ENCODE measurements around the gene KNTC1.
A peak's percentile ranks its signal among the peaks of the same experiment; 100 is the strongest.
"Not testable (repeated sequence)": the region's sequence is repeated elsewhere in the genome, so short reads cannot be mapped to it uniquely, and the experiment has no call there.

The KNTC1 gene

DNA sequence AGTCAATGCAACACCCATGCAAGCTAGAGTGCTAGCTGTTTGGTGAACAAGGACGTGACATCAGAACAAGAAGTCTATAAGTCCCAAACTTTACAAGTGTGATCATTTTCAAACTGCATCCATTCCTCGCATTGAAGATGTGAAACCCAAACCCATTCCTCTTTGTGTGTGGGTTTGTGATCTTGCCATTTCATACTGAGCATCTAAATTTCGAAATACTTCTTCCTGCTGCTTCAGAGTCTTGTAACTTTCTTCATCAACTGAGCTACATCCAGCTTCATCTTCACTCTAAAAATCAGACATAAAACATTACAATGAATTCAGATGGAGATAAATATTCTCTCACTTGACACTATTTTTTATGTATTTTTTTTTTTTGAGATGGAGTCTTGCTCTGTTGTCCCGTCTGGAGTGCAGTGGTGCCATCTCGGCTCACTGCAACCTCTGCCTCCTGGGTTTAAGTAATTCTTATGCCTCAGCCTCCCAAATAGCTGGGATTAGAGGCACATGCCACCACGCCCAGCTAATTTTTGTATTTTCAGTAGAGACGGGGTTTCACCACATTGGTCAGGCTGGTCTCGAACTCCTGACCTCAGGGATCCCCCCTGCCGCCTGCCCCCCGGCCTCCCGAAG, 21.5 kb upstream of the KNTC1 start:
- no peak for DNase-seq (ENCODE audit: low read depth in 2 of 2)

DNA sequence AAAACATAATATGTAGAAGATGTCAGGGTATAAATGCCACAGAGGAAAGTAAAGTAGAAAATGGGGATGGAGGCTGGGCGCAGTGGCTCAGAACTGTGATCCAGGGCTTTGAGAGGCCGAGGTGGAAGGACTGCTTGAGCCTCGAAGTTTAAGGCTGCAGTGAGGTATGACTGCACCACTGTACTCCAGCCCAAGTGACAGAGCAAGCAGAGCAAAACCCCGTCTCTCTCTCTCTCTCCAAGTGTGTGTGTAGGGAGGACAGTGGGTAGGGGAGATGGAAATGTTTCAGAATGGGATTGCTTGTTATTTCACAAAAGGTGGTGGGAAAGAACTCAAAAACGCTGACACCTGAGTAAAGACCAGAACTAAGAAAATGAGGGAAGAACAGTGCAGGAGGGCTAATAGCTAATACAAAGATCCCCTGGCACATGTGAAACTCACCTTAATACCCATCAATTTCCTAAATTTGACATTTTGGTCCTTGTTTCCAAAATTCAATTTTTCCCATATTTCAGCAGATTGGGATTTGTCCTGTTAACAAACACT, 20.6 kb upstream of the KNTC1 start:
- DNase-seq (ENCODE audit: low read depth in 2 of 2): no peak

DNA sequence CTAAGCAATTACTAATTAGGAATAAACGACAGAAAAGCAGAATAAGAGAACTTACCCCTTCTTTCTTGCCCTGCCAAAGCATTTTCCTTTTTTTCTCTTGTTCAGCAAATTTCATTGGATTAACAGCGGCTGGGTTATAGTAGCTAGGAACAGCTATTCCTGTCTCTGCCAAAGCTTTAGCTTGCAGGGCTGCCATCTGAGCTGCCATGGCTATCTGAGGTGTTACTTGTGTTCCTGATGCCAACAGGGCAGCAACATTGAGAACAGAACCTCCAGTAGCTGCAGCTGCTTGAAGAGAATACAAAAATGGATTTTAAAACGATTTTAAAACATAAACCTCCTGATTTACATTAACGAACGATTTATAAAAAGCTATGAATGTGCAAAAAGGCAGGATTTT, 18.9 kb upstream of the KNTC1 start:
- no peak for DNase-seq (ENCODE audit: low read depth in 2 of 2)

DNA sequence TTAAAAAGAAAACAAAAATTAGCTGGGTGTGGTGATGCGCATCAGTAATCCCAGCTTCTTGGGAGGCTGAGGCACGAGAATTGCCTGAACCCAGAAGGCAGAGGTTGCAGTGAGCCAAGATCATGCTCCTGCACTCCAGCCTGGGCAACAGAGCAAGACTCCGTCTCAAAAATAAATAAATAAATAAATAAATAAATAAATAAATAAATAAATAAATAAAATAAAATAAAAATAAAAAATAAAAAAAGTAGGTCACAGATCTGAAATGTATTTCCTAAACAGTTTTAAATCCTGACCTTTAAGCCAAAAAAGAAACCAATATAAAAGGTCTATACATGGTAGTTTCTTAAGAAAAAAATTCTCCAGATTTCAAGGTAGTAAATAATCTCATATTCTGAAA, 14.0 kb upstream of the KNTC1 start:
- DNase-seq (ENCODE audit: low read depth in 2 of 2): not testable (repeated sequence)

DNA sequence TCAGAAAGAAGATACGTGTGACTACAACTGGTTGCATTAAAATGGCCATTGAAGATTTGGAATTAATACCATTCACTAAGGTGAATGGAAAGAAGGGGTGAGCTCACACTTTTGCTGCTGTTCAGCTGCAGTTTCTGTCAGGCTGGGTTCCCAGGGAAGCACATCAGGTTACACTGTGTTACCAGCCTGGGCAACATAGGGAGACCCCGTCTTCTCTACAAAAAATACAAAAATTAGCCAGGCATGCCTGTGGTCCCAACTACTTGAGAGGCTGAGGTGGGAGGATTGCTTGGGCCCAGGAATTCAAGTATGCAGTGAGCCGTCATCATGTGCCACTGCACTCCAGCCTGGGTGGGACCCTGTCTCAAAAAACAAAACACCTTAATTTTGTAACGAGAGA, 13.4 kb upstream of the KNTC1 start:
- DNase-seq (ENCODE audit: low read depth in 2 of 2): no peak

DNA sequence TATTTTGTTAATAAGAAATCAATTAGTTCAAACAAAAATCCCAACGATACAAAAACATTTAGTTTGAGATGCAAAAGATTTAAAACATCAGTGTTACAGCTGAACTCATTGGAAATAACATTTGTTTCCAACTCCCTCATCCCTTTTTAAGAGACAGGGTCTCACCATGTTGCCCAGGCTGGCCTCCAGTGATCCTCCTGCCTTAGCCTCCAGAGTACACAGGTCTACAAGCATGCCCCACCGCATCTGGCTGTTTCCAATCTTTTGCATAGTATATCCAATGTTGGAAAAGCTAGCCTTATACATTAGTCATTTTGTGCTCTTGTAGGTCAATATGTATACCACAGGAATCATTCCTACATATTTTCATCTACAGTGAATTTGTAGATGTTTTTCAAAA, 11.8 kb upstream of the KNTC1 start:
- DNase-seq (ENCODE audit: low read depth in 2 of 2): no peak

DNA sequence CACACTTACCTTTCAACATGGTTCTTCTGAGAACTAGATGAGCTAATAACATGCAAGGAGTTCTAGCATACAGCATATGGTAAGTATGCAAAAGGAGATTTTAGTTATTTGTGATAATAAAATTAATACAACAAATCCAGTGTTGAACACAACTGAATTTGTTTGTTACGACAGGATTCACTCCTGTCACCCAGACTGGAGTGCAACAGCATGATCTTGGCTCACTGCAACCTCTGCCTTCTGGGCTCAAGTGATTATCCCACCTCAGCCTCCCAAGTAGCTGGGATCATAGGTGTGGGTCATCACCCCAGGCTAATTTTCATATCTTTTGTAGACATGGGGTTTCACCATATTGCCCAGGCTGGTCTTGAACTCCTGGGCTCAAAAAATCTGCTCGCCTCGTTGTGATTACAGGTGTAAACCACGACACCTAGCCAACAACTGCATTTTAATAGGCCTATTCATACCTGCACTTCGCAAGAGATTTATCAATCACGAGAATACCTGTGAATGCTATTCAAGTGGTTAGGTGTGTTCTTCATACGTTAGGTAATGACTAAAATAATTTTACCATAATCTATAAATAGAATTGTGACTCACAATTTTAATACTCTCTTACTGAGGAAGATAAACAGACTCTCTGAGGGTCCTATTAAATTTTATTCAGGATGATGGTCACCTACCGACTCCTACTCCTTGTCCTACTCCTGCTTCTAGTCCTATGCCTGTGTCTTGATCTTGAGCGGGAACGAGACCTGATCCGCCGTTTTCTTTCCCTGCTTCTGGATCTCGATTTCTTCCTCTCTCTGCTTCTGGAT, 10.3 kb upstream of the KNTC1 start:
- DNase-seq (ENCODE audit: low read depth in 2 of 2): no peak

DNA sequence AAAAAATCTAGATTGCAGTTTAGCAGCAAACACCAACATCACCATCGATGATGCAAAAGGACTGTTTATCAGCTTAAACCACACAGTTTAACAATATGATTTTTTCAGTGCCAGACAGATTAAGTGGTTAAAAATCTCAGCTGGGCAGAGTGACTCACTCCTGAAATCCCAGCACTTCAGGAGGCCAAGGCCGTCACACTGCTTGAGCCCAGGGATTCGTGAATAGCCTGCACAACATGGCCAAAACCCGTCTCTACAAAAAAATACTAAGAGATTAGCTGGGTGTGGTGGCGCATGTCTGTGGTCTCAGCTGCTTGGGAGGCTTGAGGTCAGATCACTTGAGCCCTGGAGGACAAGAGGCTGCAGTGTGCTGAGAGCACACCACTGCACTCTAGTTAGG, 9.2 kb upstream of the KNTC1 start:
- no peak for DNase-seq (ENCODE audit: low read depth in 2 of 2)

DNA sequence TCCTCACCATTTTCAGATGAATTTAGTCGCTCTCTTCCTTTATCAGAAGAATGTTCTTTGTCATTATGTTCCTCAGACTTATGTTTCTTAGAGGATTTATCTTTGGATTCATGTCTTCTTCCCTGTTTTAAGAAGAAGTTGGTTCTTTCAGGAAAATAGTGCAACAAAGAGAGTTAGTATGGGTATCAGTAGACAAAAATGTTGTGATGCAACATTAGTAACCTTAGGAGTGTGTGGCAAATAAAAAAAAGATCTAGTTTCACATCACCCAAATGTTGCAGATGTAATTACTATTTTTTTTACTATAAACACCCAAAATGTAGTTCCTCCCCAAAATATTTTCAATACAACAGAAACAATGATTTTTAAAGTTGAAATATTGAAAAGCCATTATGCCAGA, 8.1 kb upstream of the KNTC1 start:
- no peak for DNase-seq (ENCODE audit: low read depth in 2 of 2)

DNA sequence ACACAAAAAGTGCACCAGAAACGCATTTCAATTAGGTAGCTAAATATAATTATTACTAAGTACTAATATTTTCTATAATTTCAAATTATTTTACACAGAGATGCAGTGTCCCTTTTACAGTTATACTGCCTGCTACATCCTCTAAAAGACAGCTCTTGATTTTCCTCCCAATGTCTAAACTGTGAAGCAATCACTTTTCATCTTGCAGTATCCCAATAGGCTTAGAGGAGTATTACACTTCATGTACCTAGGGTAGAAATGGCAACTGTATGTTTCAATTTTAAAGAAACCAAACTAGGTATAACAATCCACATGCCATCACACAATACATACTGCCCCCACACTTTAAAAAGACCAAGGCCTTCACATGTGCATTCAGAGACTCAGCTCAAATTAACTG, 7.6 kb upstream of the KNTC1 start:
- no peak for DNase-seq (ENCODE audit: low read depth in 2 of 2)

DNA sequence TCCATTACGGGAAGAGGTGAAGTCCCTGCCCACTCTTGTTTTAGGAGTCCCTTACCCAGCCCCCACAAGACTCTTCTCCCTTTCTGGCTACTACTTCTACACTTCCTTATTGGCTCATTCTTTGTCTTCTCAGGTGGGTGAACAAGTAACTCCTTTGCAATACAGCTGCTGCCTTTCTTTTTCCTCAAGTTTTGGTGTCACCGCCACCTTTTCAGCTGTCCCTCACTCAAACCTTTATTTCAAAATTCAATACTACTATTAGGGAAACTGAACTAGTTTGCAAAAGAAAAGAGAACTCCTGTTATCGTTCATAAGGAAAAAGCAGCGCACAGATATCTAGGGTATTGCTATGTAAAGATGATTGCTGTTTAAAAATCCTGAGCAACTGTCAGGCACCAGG, 6.4 kb upstream of the KNTC1 start:
- DNase-seq (ENCODE audit: low read depth in 2 of 2): no peak

DNA sequence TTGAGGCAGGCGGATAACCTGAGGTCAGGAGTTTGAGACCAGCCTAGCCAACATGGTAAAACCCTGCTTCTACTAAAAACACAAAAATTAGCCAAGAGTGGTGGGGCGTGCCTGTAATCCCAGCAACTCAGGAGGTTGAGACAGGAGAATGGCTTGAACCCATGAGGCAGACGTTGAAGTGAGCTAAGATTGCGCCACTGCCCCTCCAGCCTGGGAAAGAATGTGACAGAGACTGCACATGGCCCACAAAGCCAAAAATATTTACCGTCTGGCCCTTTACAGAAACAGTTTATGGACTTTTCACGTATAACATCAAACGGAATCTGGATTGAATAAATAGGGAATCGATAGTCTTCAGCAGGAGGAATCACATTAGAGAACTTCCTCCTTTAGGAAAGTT, 3.8 kb upstream of the KNTC1 start:
- no peak for DNase-seq (ENCODE audit: low read depth in 2 of 2)

DNA sequence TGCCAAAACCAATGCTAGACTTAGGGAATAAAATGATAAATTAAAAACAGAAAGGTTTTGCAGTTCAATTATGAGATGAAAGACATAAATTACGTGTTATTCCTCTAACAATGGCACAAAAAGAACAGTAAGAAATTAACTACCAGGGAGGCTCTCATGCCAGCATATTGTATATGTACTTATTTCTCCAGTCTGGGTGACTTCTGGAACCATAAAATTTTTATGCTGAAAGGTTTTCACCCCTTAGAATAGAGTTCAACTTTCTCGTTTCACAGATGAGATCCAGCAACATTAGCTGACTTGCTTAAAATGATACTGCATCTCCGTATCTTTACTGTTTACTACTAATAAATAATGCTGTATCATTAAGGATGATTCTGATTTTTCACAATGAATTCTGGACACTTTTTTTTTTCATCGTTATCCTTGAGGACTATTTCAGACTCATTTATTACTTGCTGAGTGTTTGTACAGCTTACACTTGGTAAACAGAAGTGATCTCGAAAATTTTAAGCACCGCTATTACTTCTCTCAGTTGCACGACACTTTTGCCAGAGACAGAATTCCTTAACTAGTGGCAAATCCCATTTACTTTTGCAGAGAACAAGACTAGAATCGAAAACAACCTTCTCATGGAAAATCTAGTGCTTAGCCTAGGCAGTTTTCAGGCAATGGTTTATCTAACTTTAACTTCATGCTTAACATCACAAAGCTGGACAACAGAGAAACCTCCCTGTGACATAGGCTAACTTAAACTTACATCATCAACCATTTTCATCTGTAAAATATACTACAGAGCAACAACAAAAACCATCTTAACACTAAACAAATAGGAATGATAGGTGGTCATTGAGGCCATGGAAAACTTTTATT, 3.0 kb upstream of the KNTC1 start:
- DNase-seq (ENCODE audit: low read depth in 2 of 2): no peak

DNA sequence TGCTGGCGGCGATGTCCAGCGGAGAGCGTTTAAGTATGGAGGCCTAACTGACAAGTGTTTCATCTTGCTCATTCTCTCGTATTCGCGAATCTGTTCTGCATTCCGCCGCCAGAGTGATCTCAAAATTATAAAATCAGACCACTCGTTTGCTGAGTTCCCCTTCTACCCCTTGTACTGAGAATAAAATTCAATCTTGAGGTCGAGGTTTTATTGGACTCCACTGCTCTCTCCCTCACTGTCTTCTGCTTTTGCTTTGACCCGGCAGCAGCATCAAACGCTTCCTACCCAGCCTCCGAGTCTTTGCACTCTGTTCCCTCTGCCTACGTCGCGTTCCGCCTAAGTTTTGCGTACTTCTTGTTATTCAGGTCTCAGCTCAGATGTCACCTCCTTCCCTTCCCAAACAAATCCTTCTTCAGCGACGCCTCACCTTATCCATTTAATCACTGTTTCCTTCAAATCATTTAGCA, 462 bp downstream of the KNTC1 start:
- DNase-seq (ENCODE audit: low read depth in 2 of 2): peak in 1 of 2 donors; percentile 13

DNA sequence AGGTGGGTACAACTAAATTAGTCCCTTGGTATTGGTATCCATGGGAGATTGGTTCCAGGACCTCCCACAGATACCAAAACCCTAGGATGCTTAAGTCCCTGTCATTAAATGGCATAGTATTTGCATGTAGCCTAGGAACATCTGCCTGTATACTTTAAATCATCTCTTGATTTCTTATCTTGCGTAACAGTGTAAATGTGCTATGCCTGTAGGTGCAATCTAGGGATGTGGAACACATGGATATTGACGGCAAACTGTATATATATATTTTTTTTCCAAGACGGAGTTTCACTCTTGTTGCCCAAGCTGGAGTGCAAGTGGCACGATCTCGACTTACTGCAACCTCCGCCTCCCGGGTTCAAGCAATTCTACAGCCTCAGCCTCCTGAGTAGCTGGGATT, 1.5 kb downstream of the KNTC1 start:
- DNase-seq (ENCODE audit: low read depth in 2 of 2): no peak

DNA sequence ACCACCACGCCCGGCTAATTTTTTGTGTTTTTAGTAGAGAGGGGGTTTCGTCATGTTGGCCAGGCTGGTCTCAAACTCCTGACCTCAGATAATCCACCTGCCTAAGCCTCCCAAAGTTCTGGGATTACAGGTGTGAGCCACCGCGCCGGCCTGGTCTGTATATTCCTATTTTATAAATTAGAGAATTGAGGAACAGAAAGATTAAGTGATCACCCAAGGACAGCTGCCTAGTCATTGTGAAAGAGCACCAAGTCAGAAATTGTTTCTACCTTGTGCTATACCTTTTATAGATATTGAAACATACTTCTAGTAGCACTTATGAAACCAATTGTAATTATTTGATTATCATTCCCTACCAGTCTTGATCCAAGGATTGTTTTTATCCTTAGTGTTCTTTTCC, 1.9 kb downstream of the KNTC1 start:
- no peak for DNase-seq (ENCODE audit: low read depth in 2 of 2)

DNA sequence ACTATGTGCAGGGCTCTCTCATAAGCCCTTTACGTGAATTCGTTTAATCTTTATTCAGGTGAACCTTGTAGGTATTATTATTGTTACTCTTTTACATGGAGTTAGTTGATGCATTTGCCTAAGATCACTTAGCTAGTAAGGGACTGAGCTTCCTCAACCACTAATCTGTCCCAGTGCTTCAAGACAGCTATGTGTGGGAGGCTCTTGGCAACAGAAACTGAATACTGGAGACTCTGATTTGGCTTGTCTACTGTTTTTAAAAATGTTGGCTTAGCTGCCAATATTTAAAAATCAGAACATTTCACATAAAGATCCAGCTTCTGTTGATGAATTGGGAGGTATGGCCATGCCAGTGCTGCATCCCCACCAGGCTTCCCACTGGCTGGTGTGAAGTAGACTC, 6.8 kb downstream of the KNTC1 start:
- no peak for DNase-seq (ENCODE audit: low read depth in 2 of 2)

DNA sequence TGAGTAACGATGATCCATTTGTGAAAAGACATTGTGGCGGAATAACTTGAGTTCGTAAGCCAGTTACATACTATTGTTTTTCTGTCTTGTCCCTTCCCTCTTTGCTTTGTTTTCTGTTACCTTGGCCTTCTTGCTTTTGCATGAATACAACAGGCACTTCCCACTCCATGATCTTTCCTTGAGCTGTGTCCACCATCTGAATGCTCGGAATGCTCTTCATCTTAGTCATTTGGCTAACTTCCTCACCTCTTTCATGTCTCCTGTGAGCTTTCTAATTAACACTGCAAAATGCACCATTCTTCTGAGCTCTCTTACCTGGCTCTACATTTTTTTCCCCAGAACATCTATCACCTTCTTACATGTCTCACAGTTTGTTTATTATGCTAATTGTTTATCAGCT, 10.0 kb downstream of the KNTC1 start:
- no peak for DNase-seq (ENCODE audit: low read depth in 2 of 2)

DNA sequence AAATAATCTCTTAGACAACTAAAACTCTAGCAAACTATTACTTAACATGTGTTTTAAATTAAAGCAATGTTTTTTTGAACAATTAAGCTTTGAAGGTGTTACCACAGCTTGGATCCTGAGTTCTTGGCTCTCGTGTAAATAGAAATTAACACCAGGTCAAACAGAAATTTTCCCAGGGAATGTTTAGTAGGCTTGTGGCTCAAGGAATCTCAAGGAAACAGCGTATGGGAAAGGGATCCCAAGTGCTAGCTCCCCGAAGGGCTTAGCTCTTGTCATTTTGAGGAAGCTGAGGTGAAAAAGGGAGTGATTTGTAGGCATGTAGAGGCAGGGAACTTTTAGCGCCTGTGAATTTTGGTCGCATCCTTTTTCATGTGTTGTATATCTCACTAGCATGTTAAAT, 11.4 kb downstream of the KNTC1 start:
- no peak for DNase-seq (ENCODE audit: low read depth in 2 of 2)

DNA sequence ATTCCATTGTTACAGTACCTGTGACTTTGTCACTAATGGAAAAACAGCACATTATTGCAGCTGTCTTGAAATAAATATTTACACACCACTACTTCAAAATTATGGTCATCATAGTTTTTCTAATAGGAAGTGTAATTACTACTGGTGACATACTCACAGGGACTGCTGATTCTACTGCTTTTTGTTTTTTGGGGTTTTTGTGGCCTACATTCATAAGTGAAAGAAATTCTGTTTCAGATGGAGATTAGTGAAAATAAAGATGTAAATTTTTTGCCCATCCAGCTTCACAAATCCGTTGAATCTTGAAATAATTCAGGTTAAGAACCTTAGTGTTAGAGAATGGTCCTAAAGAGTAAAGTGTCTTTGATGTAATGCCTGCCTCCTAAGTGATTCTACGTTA, 17.5 kb downstream of the KNTC1 start:
- DNase-seq (ENCODE audit: low read depth in 2 of 2): no peak

DNA sequence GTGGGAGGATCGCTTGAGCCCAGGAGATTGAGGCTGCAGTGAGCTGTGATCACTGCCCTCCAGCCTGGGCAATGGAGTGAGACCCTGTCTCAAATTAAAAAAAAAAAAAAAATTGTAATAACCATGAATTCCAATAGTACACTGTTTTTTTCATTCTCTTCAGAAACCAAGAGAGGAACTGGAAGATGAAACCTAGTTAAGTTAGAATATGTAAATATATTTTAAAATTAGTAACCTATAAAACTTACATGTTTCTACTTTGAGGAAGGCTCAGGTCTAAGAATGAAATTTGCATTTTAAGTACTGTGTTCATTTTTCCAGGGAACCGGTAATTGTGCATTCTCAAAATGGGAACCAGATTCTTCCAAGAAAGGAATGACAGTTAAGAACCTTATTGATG, 18.8 kb downstream of the KNTC1 start:
- DNase-seq (ENCODE audit: low read depth in 2 of 2): no peak

DNA sequence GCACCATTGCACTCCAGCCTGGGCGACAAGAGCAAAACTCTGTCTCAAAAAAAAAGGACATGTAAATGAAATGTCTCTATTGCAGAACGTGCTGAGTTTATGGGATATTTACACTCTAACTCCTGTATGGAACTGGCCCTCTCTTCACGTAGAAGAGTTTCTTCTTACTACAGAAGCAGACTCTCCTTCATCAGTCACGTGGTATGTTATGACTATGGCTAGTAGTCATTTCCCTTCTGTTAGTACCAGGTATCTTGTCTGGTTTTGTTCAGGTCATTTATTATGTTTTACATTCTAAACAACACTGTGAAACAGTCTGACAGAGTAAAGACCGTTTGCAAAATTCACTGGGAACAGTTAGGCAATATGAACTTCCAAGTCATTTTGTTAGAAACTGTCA, 20.3 kb downstream of the KNTC1 start:
- no peak for DNase-seq (ENCODE audit: low read depth in 2 of 2)

All from activated CD4-positive, alpha-beta T cell treated with anti-CD3 and anti-CD28 coated beads for 24 hours (primary cell).